PC-3 (cell line): ENCODE data around the gene NEURL1B. TPM values are rescaled to one million over a fixed set of nuclear protein-coding genes. Genes with fewer than 3 reads are reported as not detected.

ENCODE experiments used
- ATAC-seq: fragments of 200-7000 bp; cut with Tn5 transposase; 2 replicates; pipeline ENCODE4 v1.9.1; 2020; ENCODE audit warnings: mild to moderate bottlenecking, moderate library complexity
- BruUV-seq: library from RNA; stranded (reverse); fragments of 400-500 nt; replicated peaks from 2 replicates; lab custom pipeline; 2021; lab: Mats Ljungman, UMichigan
- CTCF ChIA-PET: fragments of 300-600 bp; sonication (Branson Sonifier 250); formaldehyde crosslinking; loops from one replicate; lab custom pipeline; 2022; ENCODE audit warnings: antibody characterized with exemption; lab: Charles Lee
- POLR2A ChIA-PET: fragments of 300-600 bp; sonication (Branson Sonifier 250); formaldehyde crosslinking; loops from one replicate; lab custom pipeline; 2022; ENCODE audit warnings: antibody characterized with exemption; ENCODE audit not compliant: unreplicated experiment; lab: Charles Lee
- DNase-seq: peaks from one replicate; pipeline ENCODE4 v3.0.0-alpha.2; 2015
- H2AFZ ChIP-seq: fragments of 300-600 bp; sonication (generic); 2 replicates; pipeline ENCODE4 v1.6.0; 2016; ENCODE audit warnings: antibody characterized with exemption, low read length
- H3F3A ChIP-seq: fragments of 300-600 bp; sonication (generic); one replicate; pipeline ENCODE4 v1.6.0; 2017; ENCODE audit warnings: antibody characterized with exemption, low read length, control low read depth, mild to moderate bottlenecking; ENCODE audit not compliant: unreplicated experiment
- H3K27ac ChIP-seq: fragments of 300-600 bp; sonication (generic); 2 replicates; pipeline ENCODE4 v1.5.1; 2016; ENCODE audit warnings: mild to moderate bottlenecking, low read length
- H3K27me3 ChIP-seq: fragments of 300-600 bp; sonication (generic); 2 replicates; pipeline ENCODE4 v1.6.1; 2016; ENCODE audit warnings: low read length, mixed read lengths
- H3K36me3 ChIP-seq: fragments of 300-600 bp; sonication (generic); 2 replicates; pipeline ENCODE4 v1.6.1; 2016; ENCODE audit warnings: low read depth, mixed run types, low read length, mixed read lengths
- H3K4me1 ChIP-seq: fragments of 300-600 bp; sonication (generic); 2 replicates; pipeline ENCODE4 v1.5.1; 2016; ENCODE audit warnings: low read length; ENCODE audit not compliant: insufficient read depth
- H3K4me2 ChIP-seq: fragments of 300-600 bp; sonication (generic); 2 replicates; pipeline ENCODE4 v1.6.0; 2016; ENCODE audit warnings: low read length
- H3K4me3 ChIP-seq: fragments of 300-600 bp; sonication (generic); 2 replicates; pipeline ENCODE4 v1.5.1; 2016; ENCODE audit warnings: mild to moderate bottlenecking, low read length, mixed read lengths
- H3K79me2 ChIP-seq: fragments of 300-600 bp; sonication (generic); 2 replicates; pipeline ENCODE4 v1.6.1; 2017; ENCODE audit warnings: low read length, mixed read lengths
- H3K9ac ChIP-seq: fragments of 300-600 bp; sonication (generic); 2 replicates; pipeline ENCODE4 v1.6.0; 2016; ENCODE audit warnings: mild to moderate bottlenecking, low read length
- H3K9me2 ChIP-seq: fragments of 300-600 bp; sonication (generic); replicated peaks from 2 replicates; pipeline ENCODE4 v1.6.1; 2016; ENCODE audit warnings: mixed run types, low read length, mixed read lengths
- H3K9me3 ChIP-seq: fragments of 300-600 bp; sonication (generic); 2 replicates; pipeline ENCODE4 v1.6.1; 2016; ENCODE audit warnings: low read length, mixed read lengths
- H4K20me1 ChIP-seq: fragments of 300-600 bp; sonication (generic); 2 replicates; pipeline ENCODE4 v1.6.1; 2016; ENCODE audit warnings: low read length, mixed read lengths
- CTCF ChIP-seq: fragments of 300-600 bp; sonication (generic); conservative IDR thresholded peaks from 2 replicates; pipeline ENCODE4 v1.5.1; 2017; ENCODE audit warnings: antibody characterized with exemption, low read depth, mild to moderate bottlenecking, low read length
- EZH2 ChIP-seq: fragments of 300-600 bp; sonication (generic); IDR thresholded peaks from one replicate; pipeline ENCODE4 v1.6.1; 2017; ENCODE audit warnings: antibody characterized with exemption, mild to moderate bottlenecking, low read length; ENCODE audit not compliant: unreplicated experiment
- EZH2phosphoT487 ChIP-seq: fragments of 300-600 bp; sonication (generic); IDR thresholded peaks from 2 replicates; pipeline ENCODE4 v1.6.1; 2018; ENCODE audit warnings: mild to moderate bottlenecking, antibody characterized with exemption, low read length, borderline replicate concordance
- intact Hi-C: fragments of 100-400 bp; cut with micrococcal nuclease; formaldehyde crosslinking; loops from 2 replicates; pipeline ENCODE4 v1.9.0; 2023
- total RNA-seq: library from RNA; depleted of rRNA; stranded (reverse); fragments of >200 nt; gene quantifications from 2 replicates; pipeline ENCODE4 v1.2.3, GENCODE V29; 2014

NEURL1B gene
- total RNA-seq, 1 experiment from 2014 or later, result 0.95 TPM

- CTCF ChIA-PET, result no interaction called here
- Histone ChIP-seq H3K9ac (no peak overlapping the region), H3K27me3 (peaks cover 15% of the 10 kb centered on the region), H3K79me2 (no peaks in the 10 kb centered on the region), H3K36me3 (no peaks in the 10 kb centered on the region), H3K4me1 (no peaks in the 10 kb centered on the region), H3K9me2 (no peaks in the 10 kb centered on the region), H3K27ac (no peak overlapping the region), H2AFZ (no peak overlapping the region), H3K9me3 (no peaks in the 10 kb centered on the region), H4K20me1 (no peaks in the 10 kb centered on the region), H3K4me2 (no peak overlapping the region), H3F3A (no peaks in the 10 kb centered on the region), H3K4me3 (no peak overlapping the region)
- BruUV-seq, result no TSS peak
- no peak for DNase-seq
- POLR2A ChIA-PET, result no interaction called here
- TF ChIP-seq EZH2phosphoT487, result no peak
- no peak for TF ChIP-seq CTCF
- TF ChIP-seq EZH2, result no peak
- ATAC-seq, result no peak
- intact Hi-C loops, result no loop called here
Measured at GRCh38 chr5:172596638-172597231, 44.3 kb upstream of the NEURL1B start.

- Histone ChIP-seq H3K9me2 (no peaks in the 10 kb centered on the region), H3K27me3 (peaks cover 12% of the 10 kb centered on the region), H3K4me3 (no peak overlapping the region), H3K4me2 (no peak overlapping the region), H3K79me2 (no peaks in the 10 kb centered on the region), H3K36me3 (no peaks in the 10 kb centered on the region), H3K9ac (no peak overlapping the region), H3K4me1 (no peaks in the 10 kb centered on the region), H3K27ac (no peak overlapping the region), H4K20me1 (no peaks in the 10 kb centered on the region), H3K9me3 (no peaks in the 10 kb centered on the region), H3F3A (no peaks in the 10 kb centered on the region), H2AFZ (no peak overlapping the region)
- CTCF ChIA-PET, result no interaction called here
- DNase-seq (no peak), ATAC-seq (no peak)
- TF ChIP-seq EZH2phosphoT487, result no peak
- no peak for TF ChIP-seq CTCF
- TF ChIP-seq EZH2, result no peak
- POLR2A ChIA-PET, result no interaction called here
- BruUV-seq, result no TSS peak
- intact Hi-C loops, result no loop called here
Measured at GRCh38 chr5:172597755-172598155, 43.3 kb upstream of the NEURL1B start.
